C4-2B (cell line): ENCODE data around the gene PPP2R1B.

Source experiments
- ZFX ChIP-seq: fragments of 450-650 bp; IDR thresholded peaks from 2 replicates; pipeline ENCODE4 v1.6.1; 2017
- TF ChIP-seq, protein P1 (sequence below): fragments of 450-650 bp; conservative IDR thresholded peaks from 2 replicates; pipeline ENCODE4 v1.5.1; 2017; ENCODE audit warnings: mild to moderate bottlenecking

- TF ChIP-seq, protein P1, sequence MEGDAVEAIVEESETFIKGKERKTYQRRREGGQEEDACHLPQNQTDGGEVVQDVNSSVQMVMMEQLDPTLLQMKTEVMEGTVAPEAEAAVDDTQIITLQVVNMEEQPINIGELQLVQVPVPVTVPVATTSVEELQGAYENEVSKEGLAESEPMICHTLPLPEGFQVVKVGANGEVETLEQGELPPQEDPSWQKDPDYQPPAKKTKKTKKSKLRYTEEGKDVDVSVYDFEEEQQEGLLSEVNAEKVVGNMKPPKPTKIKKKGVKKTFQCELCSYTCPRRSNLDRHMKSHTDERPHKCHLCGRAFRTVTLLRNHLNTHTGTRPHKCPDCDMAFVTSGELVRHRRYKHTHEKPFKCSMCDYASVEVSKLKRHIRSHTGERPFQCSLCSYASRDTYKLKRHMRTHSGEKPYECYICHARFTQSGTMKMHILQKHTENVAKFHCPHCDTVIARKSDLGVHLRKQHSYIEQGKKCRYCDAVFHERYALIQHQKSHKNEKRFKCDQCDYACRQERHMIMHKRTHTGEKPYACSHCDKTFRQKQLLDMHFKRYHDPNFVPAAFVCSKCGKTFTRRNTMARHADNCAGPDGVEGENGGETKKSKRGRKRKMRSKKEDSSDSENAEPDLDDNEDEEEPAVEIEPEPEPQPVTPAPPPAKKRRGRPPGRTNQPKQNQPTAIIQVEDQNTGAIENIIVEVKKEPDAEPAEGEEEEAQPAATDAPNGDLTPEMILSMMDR = no peak
- TF ChIP-seq ZFX = no peak
Observed at GRCh38 chr11:111785076-111785475, 18.9 kb upstream of the PPP2R1B start.
